GM12865 (cell line): ENCODE measurements around the gene SPSB4.

Experiments
- DNase-seq: peaks from one replicate; pipeline ENCODE4 v3.0.0; 2010; ENCODE audit warnings: low read depth
- H3K4me3 ChIP-seq: 2 replicates; pipeline ENCODE4 v1.5.1; 2011; ENCODE audit warnings: mild to moderate bottlenecking, low read depth, low read length, control low read depth
- TF ChIP-seq, protein P1 (sequence below): IDR thresholded peaks from 2 replicates; pipeline ENCODE4 v1.5.1; 2011; ENCODE audit warnings: low read length, control low read depth, low read depth, inconsistent platforms; ENCODE audit not compliant: insufficient read depth; ENCODE audit errors: missing control alignments

The SPSB4 gene

DNA sequence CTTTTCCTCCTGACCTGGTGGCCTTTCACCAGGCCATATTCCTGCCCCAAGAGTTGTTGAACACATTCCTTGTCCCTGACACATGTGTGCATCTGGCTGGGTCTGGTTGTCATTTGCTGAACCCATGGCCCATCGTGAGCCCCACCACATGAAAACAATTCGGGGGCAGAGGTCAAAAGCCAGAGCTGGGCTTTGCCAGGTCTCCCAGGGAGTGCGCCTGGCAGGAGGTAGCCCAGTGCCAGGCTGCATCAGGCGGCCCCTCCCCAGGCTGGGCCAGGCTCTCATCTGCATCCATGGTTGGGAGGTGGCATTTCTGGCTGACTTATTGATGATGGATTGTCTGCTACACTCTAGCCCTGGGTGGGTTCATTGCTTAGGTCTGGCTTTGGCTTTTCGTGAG is 30.9 kb downstream of the SPSB4 start:
- H3K4me3 ChIP-seq = no peak overlapping the region
- TF ChIP-seq, protein P1, sequence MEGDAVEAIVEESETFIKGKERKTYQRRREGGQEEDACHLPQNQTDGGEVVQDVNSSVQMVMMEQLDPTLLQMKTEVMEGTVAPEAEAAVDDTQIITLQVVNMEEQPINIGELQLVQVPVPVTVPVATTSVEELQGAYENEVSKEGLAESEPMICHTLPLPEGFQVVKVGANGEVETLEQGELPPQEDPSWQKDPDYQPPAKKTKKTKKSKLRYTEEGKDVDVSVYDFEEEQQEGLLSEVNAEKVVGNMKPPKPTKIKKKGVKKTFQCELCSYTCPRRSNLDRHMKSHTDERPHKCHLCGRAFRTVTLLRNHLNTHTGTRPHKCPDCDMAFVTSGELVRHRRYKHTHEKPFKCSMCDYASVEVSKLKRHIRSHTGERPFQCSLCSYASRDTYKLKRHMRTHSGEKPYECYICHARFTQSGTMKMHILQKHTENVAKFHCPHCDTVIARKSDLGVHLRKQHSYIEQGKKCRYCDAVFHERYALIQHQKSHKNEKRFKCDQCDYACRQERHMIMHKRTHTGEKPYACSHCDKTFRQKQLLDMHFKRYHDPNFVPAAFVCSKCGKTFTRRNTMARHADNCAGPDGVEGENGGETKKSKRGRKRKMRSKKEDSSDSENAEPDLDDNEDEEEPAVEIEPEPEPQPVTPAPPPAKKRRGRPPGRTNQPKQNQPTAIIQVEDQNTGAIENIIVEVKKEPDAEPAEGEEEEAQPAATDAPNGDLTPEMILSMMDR = no peak
- no peak for DNase-seq

DNA sequence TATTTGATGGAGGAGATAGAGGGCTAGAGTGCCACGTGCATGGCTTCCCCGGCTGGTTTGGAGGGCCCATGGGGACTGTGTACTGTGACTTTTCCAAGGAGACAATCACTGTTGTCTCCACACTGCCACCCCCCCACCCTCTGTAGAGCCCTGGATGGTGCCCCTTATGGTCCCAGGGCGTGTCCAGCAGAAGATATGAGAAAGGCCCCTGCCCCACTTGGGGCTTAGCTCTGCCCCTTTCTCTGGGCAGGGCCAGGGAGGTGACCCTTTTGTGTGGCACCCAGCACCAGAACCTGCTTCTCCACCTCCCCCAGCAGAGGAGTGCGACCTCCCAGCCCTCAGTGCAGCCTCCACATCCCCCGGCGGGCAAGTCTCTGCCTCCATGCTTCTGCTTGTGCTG is 32.1 kb downstream of the SPSB4 start:
- TF ChIP-seq, protein P1 = no peak
- no peak for DNase-seq
- no peak overlapping the region for H3K4me3 ChIP-seq

DNA sequence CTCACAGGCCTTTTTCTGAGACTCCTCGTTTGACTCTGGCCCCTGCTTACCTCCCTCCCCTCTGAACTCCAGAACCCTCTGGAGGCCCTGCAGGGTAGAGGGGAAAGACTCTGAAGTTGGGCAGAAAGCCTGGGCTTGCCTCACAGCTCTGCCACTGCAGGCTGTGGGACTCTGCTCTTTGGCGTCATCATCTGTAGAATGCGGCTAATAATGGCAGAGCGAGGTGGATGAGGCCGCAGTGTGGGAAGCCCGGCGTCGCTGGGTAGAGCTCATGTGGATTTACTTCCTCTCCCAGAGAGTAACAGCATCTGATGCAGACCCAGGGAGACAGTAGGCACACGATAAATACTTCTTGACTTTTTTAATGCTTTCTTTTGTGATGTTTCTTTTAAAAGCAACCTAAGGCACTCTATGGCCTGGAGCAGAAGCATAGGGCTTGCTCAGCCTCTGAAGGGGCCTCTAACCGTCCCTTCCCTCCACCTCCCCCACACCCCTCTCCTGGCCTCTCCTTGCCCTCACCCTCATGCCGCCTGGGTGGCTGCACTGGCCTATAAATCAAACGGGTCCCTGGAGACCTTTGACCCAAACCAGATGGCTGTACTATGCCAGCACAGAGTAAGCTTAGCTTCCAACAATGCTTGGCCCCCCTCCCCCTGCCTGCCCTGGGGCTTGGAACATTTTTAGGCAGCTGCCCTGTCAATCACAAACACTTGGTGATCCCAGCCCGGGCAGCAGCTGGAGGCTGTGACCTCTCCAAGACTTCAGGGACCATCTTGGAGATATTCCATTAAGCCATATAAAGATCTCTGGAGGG is 32.9 kb downstream of the SPSB4 start:
- no peak overlapping the region for H3K4me3 ChIP-seq
- TF ChIP-seq, protein P1 = no peak
- no peak for DNase-seq

DNA sequence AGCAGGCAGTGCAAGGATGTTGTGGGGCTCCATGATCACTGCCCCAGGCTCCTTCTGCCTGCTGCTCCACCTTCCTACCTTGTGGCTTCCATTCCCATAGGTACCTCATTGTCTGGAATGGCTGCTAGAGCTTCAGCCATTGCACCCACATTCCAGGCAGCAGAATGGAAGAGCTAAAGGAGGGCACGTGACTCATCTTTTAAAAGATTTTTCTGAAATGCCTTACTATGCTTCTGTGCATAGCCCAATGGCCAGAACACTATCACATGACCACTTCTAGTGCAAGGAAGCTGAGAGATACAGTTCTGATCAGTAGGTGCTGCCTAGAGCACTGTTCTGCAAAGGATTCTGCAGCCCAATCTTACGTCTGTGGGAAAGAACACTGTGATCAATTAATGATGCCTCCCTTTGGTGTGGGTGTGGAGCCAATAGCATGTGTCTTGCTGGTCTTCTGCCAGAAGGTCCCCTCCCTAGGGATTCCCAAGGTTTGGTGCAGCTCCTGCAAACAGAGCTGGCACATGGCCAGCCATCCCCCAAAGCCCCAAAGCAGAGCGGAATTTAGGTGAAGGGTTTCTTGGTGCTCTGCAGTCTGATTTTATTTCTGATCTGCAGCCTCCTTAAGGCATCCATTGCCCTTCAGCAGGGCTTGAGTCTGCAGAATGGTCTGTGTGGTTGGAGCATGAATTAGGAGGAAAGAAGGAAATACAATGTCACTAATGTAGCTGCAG is 34.4 kb downstream of the SPSB4 start:
- H3K4me3 ChIP-seq = no peak overlapping the region
- no peak for DNase-seq
- TF ChIP-seq, protein P1 = no peak

DNA sequence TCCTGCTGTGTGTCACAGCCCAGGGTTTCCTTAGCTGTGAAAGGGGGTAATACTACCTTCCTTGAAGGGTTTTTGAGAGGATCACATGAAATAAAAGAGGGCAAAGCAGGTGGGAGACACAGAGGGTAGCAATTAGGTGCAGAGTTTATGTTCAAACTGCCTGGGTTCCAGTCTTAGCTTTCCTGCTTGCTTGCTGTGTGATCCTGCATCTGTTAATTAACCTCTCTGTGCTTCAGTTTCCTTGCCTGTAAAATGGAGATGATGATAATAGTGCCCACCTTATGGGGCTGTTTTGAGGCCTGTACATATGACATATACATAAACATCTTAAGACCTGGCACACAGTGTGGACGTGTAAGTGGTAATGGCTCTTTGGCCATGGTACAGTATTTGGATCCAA is 35.0 kb downstream of the SPSB4 start:
- DNase-seq = no peak
- no peak overlapping the region for H3K4me3 ChIP-seq
- TF ChIP-seq, protein P1 = no peak

DNA sequence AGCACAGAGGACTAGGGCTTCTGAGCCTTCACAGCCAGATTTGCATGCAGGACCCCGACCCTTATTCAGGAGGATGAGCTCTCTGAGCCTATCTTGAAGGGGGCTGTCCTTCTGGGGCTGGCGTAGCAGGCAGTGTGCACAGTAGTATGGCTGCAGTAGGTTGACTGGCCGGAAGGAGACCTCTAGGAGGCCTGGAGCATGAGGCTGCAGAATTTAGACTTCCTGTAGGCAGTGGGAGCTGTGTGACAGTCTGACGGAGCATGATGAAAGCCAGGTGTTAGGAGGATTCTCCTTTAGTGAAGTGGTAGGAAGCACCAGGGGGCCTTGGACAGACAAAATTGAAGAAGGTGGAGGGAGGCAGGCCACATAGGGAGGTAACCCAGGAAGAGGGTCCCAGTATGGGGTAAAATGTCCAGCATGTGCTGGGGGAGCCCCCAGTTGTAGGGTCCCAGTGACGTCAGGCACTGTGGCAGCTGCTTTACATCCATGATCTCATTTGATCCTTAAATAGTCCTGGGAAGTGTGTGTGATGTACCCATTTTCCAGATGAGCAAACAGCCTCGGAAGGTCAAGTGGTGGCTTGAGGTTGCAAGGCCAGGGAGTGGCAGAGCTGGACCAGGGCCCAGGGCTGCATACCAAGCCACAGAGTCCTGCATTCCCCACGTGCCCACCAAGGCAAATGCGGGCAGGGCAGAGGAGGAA is 36.1 kb downstream of the SPSB4 start:
- TF ChIP-seq, protein P1 = no peak
- H3K4me3 ChIP-seq = no peak overlapping the region
- DNase-seq = no peak
